Glomerular endothelial cell (primary cell): ENCODE data around the gene WDR87. TPM values are rescaled to one million over a fixed set of nuclear protein-coding genes. Genes with fewer than 3 reads are reported as not detected.
A peak's percentile ranks its signal among the peaks of the same experiment; 100 is the strongest.
"Not testable (repeated sequence)": the region's sequence is repeated elsewhere in the genome, so short reads cannot be mapped to it uniquely, and the experiment has no call there.

Source experiments
- DNase-seq: peaks from one replicate; pipeline ENCODE4 v3.0.0-alpha.2; 2011; ENCODE audit warnings: low read depth, low spot score; ENCODE audit errors: extremely low read depth
- total RNA-seq: library from RNA; depleted of rRNA; stranded (reverse); fragments of >200 nt; gene quantifications from 2 replicates; pipeline ENCODE4 v1.2.3, GENCODE V29; 2015

The WDR87 gene
- total RNA-seq, 1 donor from 2014 or later = not detected

GRCh38 chr19:37931881-37932655, 25.7 kb upstream of the WDR87 start:
- no peak for DNase-seq

GRCh38 chr19:37930416-37930815, 24.0 kb upstream of the WDR87 start:
- DNase-seq = no peak

GRCh38 chr19:37929355-37929923, 23.0 kb upstream of the WDR87 start:
- no peak for DNase-seq

- DNase-seq = no peak
Measured at GRCh38 chr19:37928527-37929286, 22.3 kb upstream of the WDR87 start.

- no peak for DNase-seq
Measured at GRCh38 chr19:37926711-37927110, 20.3 kb upstream of the WDR87 start.

- DNase-seq = no peak
Measured at GRCh38 chr19:37926255-37926654, 19.9 kb upstream of the WDR87 start.

GRCh38 chr19:37925212-37925611, 18.8 kb upstream of the WDR87 start:
- DNase-seq = no peak

- DNase-seq = not testable (repeated sequence)
Measured at GRCh38 chr19:37924573-37924972, 18.2 kb upstream of the WDR87 start.

- no peak for DNase-seq
Measured at GRCh38 chr19:37920591-37921450, 14.4 kb upstream of the WDR87 start.

- DNase-seq = no peak
Measured at GRCh38 chr19:37914908-37915307, 8.5 kb upstream of the WDR87 start.

- no peak for DNase-seq
Measured at GRCh38 chr19:37909661-37910199, 3.3 kb upstream of the WDR87 start.

- no peak for DNase-seq
Measured at GRCh38 chr19:37907735-37908455, 1.5 kb upstream of the WDR87 start.

GRCh38 chr19:37906869-37907734, 708 bp upstream of the WDR87 start, which contains the start of gene SIPA1L3:
Gene SIPA1L3, plus strand, starts transcription at chr19:37907208. Its CDS starts 174,358 bp downstream, at chr19:38081566.
- peak; percentile 50 for DNase-seq

GRCh38 chr19:37903096-37903495, 3.3 kb downstream of the WDR87 start:
- DNase-seq = no peak

- DNase-seq = no peak
Measured at GRCh38 chr19:37902668-37903067, 3.7 kb downstream of the WDR87 start.

- DNase-seq = no peak
Measured at GRCh38 chr19:37899966-37900365, 6.4 kb downstream of the WDR87 start.

GRCh38 chr19:37899453-37899852, 6.9 kb downstream of the WDR87 start:
- DNase-seq = no peak

- DNase-seq = no peak
Measured at GRCh38 chr19:37896180-37896579, 10.2 kb downstream of the WDR87 start.
